ENCODE measurements around the gene MXD4. TPM values are rescaled to one million over a fixed set of nuclear protein-coding genes. Genes with fewer than 3 reads are reported as not detected.

The MXD4 gene
- total RNA-seq, 6 donors from 2014 or later = 50.1 to 135 (median 76.4) TPM

DNA sequence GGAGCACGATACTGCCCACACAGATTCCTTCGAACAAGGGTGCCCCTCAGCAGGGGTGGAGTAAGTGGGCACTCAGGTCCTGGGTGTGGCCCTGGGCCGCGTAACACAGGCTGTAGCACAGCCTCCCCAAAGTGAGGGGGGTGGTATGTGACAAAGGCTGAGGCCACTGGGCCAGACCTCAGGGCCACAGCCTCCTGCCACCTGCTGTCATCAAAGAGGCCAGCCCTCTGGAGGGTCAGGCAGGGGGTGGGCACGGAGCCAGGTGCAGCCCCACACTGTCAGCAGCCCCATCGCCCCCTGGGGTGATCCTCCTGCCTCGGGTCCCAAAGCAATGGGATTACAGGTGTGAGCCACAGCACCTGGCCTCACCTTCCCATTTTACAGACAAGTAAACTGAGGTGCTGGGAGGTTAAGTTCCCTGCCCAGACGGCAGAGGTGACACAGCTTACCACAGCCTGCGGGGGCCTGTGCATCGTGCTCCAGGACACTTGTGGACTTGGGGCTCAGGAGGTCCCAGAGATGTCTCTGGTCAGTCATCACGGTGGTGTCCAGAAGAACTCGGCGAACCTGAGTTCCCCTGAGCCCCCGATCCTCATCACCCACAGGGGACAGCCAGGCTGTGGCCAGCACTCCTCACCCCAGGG is 27.5 kb upstream of the MXD4 start:
- no peak overlapping the region for H3K27ac ChIP-seq
- peaks cover 0 to 5% (median 0%) of the 10 kb centered on the region in 4 donors for H3K4me1 ChIP-seq
- peak; percentile 8 to 62 for DNase-seq
- H3K27me3 ChIP-seq = no peaks in the 10 kb centered on the region
- 87 to 90% methylated on average over 5 to 14 of the region's 14 CpGs for WGBS, 2 donors
- no peak for ATAC-seq (ENCODE audit: low FRiP score in 2 of 2)
- no peaks in the 10 kb centered on the region for H3K36me3 ChIP-seq
- TF ChIP-seq EP300 (IDR thresholded peaks at IDR 0.05) = no peak
- no peak for TF ChIP-seq POLR2A (IDR thresholded peaks at IDR 0.05)
- no peak for TF ChIP-seq POLR2AphosphoS5 (IDR thresholded peaks at IDR 0.05)
- no peak for TF ChIP-seq CTCF (IDR thresholded peaks at IDR 0.05)
- H3K9me3 ChIP-seq = no peaks in the 10 kb centered on the region
- H3K4me3 ChIP-seq = no peak overlapping the region

DNA sequence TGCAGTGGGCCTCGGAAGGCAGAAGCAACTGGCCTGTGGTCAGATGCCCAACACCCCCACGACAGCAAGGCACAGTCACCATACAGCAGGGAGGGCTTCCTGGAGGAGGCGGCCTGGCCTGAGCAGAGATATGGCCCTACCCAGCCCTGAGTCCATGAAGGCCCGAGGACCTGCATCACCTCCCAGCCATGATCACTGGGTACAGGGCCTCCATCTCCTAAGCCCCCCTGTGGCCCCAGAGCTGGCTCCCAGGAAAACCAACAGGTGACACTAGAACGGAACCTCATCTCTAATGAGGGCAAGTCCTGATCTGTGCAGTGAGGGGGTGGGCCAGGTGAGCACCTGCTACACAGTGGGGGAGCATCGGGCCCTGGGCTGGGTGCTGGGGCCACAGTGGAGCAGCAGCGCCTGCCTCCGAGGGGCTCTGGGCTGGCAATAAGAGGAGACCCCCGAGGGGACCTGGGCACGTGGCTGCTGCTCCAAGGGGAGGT is 26.2 kb upstream of the MXD4 start:
- no peak overlapping the region for H3K27ac ChIP-seq
- ATAC-seq (ENCODE audit: low FRiP score in 2 of 2) (peak in 1 of 2 donors; percentile 1), DNase-seq (peak in 1 of 2 donors; percentile 52)
- no peak overlapping the region for H3K4me3 ChIP-seq
- peaks cover 0 to 5% (median 0%) of the 10 kb centered on the region in 4 donors for H3K4me1 ChIP-seq
- no peaks in the 10 kb centered on the region for H3K27me3 ChIP-seq
- 95% methylated on average over 7 of the region's 10 CpGs; no CpG with 5 or more reads in 1 of the 2 donors for WGBS, 2 donors
- TF ChIP-seq EP300 (IDR thresholded peaks at IDR 0.05) (no peak), POLR2A (IDR thresholded peaks at IDR 0.05) (no peak), CTCF (IDR thresholded peaks at IDR 0.05) (no peak), POLR2AphosphoS5 (IDR thresholded peaks at IDR 0.05) (no peak)
- H3K36me3 ChIP-seq = no peaks in the 10 kb centered on the region
- H3K9me3 ChIP-seq = no peaks in the 10 kb centered on the region

GRCh38 chr4:2287594-2287915 is 25.6 kb upstream of the MXD4 start:
- peak in 1 of 2 donors; percentile 42 for DNase-seq
- WGBS, 2 donors = 90 to 94% methylated on average over 9 of the region's 9 CpGs
- no peak for ATAC-seq (ENCODE audit: low FRiP score in 2 of 2)
- H3K27me3 ChIP-seq = no peaks in the 10 kb centered on the region
- no peaks in the 10 kb centered on the region for H3K36me3 ChIP-seq
- no peak for TF ChIP-seq EP300 (IDR thresholded peaks at IDR 0.05)
- TF ChIP-seq CTCF (IDR thresholded peaks at IDR 0.05) = no peak
- no peak for TF ChIP-seq POLR2AphosphoS5 (IDR thresholded peaks at IDR 0.05)
- no peak for TF ChIP-seq POLR2A (IDR thresholded peaks at IDR 0.05)
- no peak overlapping the region for H3K27ac ChIP-seq
- peaks cover 0 to 5% (median 0%) of the 10 kb centered on the region in 4 donors for H3K4me1 ChIP-seq
- no peak overlapping the region for H3K4me3 ChIP-seq
- no peaks in the 10 kb centered on the region for H3K9me3 ChIP-seq

DNA sequence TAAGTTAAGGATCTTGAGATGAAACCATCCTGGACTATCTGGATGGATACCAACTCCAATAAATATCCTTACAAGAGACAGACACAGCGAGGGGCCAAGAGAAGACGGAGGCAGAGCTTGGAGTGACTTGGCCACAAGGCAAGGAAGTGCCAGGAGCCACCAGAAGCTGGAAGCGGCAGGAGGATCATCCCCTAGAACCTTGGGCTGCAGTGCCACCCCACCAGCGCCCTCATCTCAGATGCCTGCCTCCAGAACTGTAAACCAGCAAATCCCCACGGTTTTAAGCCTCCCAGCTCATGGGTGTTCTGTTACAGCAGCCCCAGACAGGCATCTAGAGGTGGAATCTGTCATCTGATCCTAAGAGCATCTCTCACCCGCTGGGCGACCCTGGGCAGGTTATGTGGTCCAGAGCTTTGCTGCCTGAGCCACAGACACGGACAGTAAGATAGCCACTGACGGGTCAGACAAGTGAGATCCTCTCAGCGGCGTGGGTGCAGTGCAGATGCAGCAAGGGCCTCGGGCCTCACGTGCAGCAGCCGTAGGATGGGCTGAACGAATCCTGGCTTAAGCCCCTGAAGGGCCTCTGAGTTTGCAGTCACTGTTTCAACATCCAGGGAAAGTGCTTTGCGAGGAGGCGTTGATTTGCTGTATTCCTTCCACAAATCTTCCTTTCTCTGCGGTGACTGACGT is 25.1 kb upstream of the MXD4 start:
- WGBS, 2 donors = 85 to 88% methylated on average over 7 to 19 of the region's 19 CpGs
- no peak for TF ChIP-seq POLR2A (IDR thresholded peaks at IDR 0.05)
- no peak for TF ChIP-seq CTCF (IDR thresholded peaks at IDR 0.05)
- no peak for TF ChIP-seq POLR2AphosphoS5 (IDR thresholded peaks at IDR 0.05)
- no peak for TF ChIP-seq EP300 (IDR thresholded peaks at IDR 0.05)
- H3K9me3 ChIP-seq = no peaks in the 10 kb centered on the region
- no peak overlapping the region for H3K27ac ChIP-seq
- ATAC-seq (ENCODE audit: low FRiP score in 2 of 2) (no peak), DNase-seq (peak in 1 of 2 donors; percentile 39)
- no peaks in the 10 kb centered on the region for H3K27me3 ChIP-seq
- peaks cover 0 to 5% (median 0%) of the 10 kb centered on the region in 4 donors for H3K4me1 ChIP-seq
- no peaks in the 10 kb centered on the region for H3K36me3 ChIP-seq
- H3K4me3 ChIP-seq = no peak overlapping the region

All from upper lobe of left lung (tissue), 6 donors.